Naive B cell (primary cell): Measurements from ENCODE around the gene TTC33. TPM values are rescaled to one million over a fixed set of nuclear protein-coding genes. Genes with fewer than 3 reads are reported as not detected.

Source experiments
- ATAC-seq, 2 donors: fragments of 150-1000 bp; cut with Tn5 transposase; 2 replicates each; pipeline ENCODE4 v1.10.0; 2021; ENCODE audit warnings: low read depth in 2 of 2, mild to moderate bottlenecking in 2 of 2, moderate library complexity in 2 of 2
- DNase-seq: peaks from one replicate; pipeline ENCODE4 v3.0.0; 2022
- H3K27ac Mint-ChIP-seq, 6 donors: one replicate each; pipeline ENCODE4 v1.8.0; 2020 to 2022; ENCODE audit warnings: mild to moderate bottlenecking in 6 of 6, mixed read lengths in 6 of 6, moderate library complexity in 5 of 6, inconsistent platforms in 2 of 6
- H3K27me3 Mint-ChIP-seq, 3 donors: one replicate each; pipeline ENCODE4 v1.8.0; 2021 to 2022; ENCODE audit warnings: mixed read lengths in 3 of 3, mild to moderate bottlenecking in 1 of 3
- H3K36me3 Mint-ChIP-seq, 2 donors: one replicate each; pipeline ENCODE4 v1.8.0; 2020 to 2022; ENCODE audit warnings: mixed read lengths in 2 of 2, inconsistent platforms in 1 of 2, mild to moderate bottlenecking in 1 of 2
- H3K4me1 Mint-ChIP-seq, 3 donors: one replicate each; pipeline ENCODE4 v1.8.0; 2020 to 2022; ENCODE audit warnings: mixed read lengths in 3 of 3, inconsistent platforms in 1 of 3, mild to moderate bottlenecking in 1 of 3, moderate library complexity in 1 of 3
- H3K4me3 Mint-ChIP-seq, 8 donors: one replicate each; pipeline ENCODE4 v1.8.0; 2020 to 2022; ENCODE audit warnings: mild to moderate bottlenecking in 8 of 8, mixed read lengths in 8 of 8, moderate library complexity in 8 of 8, inconsistent platforms in 2 of 8
- H3K9me3 Mint-ChIP-seq, 7 donors: one replicate each; pipeline ENCODE4 v1.8.0; 2020 to 2022; ENCODE audit warnings: mixed read lengths in 7 of 7, mild to moderate bottlenecking in 5 of 7, inconsistent platforms in 2 of 7, moderate library complexity in 1 of 7
- polyA plus RNA-seq, 6 donors: library from polyadenylated mRNA; unstranded; fragments of 300-500 nt; fragmentation: Illumina TruSeq; gene quantifications; one replicate each; pipeline ENCODE4 v1.2.3, GENCODE V29; 2021; ENCODE audit warnings: low read depth in 6 of 6

TTC33 gene
- polyA plus RNA-seq, 6 donors from 2014 or later: 14.6 to 21.6 (median 18.9) TPM

DNA sequence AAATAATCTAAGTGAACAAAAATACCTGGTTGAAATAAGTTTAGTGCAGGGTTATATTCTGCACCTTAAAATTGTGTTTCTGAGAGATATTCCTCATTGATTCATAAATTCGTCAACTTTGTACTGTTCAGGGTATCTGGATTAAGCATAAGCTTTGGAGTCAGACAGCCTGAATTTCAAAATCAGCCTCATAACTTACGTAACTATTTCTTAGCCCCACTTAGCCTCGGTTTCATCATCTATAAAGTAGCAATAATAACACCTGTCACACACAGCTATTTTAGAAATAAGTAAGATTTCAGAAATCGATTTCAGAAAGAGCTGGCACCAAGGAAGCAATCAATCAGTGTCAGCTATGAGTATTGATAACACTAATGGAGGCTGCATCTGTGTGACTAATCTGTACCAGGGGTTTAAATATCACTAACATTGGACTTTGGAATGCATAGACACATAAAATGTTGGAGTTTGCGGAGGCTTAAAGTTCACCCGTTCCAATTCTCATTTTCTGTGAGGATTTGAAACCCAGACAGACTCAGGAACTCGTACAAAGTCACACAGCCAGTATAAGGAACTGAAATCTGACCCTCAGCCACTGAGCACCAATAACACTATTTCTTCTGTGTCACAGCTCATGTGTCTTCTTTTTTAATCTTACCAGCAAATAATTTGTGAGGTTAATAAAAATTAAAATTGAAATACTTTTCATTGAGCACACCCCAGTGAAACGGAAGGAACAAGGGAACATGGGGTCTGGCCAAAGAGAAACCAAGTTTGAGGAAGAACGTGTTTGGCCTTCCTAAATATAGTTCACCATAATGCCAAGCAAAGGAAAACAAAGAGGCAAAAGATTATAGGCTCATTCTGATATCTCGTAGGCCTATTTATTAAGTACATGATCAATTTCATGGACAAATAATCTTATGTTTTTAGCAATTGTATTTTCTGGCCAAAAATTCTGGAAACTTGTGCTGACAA, 270.5 kb downstream of the TTC33 start:
- H3K27me3 Mint-ChIP-seq: no peaks in the 10 kb centered on the region
- no peaks in the 10 kb centered on the region for H3K36me3 Mint-ChIP-seq
- H3K9me3 Mint-ChIP-seq: no peaks in the 10 kb centered on the region
- peak overlapping the region; percentile 16 to 87 (median 53) for H3K4me3 Mint-ChIP-seq
- ATAC-seq: peak; percentile 51
- H3K4me1 Mint-ChIP-seq: peaks cover 43 to 61% (median 47%) of the 10 kb centered on the region in 3 donors
- peak; percentile 43 for DNase-seq
- H3K27ac Mint-ChIP-seq: peak overlapping the region; percentile 22 to 94 (median 90)

DNA sequence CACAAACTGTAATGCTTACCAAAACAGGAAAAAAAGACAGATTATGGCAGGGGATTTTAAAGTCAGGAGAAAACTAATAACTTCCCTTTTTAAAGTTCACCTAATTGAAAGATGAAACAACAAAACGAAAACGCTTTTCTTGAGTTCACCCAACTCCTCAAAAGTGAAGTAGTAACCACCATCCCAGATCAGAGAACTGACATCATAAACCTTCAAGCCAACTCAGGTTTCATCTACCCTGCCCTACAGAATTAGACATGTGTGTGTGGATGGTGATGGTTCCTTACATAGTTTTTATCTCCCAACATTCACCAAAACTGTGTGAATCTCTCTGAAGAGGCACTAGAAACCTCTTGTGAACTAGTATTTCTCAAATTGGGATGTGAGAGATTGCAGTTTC, 271.3 kb downstream of the TTC33 start:
- DNase-seq (peak; percentile 43), ATAC-seq (peak; percentile 53 to 60)
- Mint-ChIP-seq H3K4me1 (peaks cover 42 to 60% (median 47%) of the 10 kb centered on the region in 3 donors), H3K27me3 (no peaks in the 10 kb centered on the region), H3K4me3 (peak overlapping the region; percentile 30 to 87 (median 48)), H3K9me3 (no peaks in the 10 kb centered on the region), H3K27ac (peak overlapping the region; percentile 56 to 94 (median 86)), H3K36me3 (no peaks in the 10 kb centered on the region)

- Mint-ChIP-seq H3K36me3 (no peaks in the 10 kb centered on the region), H3K27ac (peak overlapping the region in 2 of 6 donors; percentile 30 to 88)
Observed at GRCh38 chr5:40483316-40483715, 272.4 kb downstream of the TTC33 start.

GRCh38 chr5:40481241-40481640, 274.5 kb downstream of the TTC33 start:
- DNase-seq: no peak
- Mint-ChIP-seq H3K36me3 (no peaks in the 10 kb centered on the region), H3K9me3 (no peaks in the 10 kb centered on the region), H3K27ac (no peak overlapping the region), H3K4me3 (no peak overlapping the region), H3K4me1 (peaks cover 26 to 29% (median 28%) of the 10 kb centered on the region in 3 donors), H3K27me3 (peaks cover 0 to 1% (median 0%) of the 10 kb centered on the region in 3 donors)
- no peak for ATAC-seq

More at GRCh38 chr5:40483316-40483715, 272.4 kb downstream of the TTC33 start:
- no peaks in the 10 kb centered on the region for H3K9me3 Mint-ChIP-seq
- H3K4me1 Mint-ChIP-seq: peaks cover 42 to 50% (median 42%) of the 10 kb centered on the region in 3 donors
- no peak overlapping the region for H3K4me3 Mint-ChIP-seq
- H3K27me3 Mint-ChIP-seq: no peaks in the 10 kb centered on the region
- ATAC-seq (no peak), DNase-seq (no peak)

GRCh38 chr5:40480392-40480791, 275.4 kb downstream of the TTC33 start:
- Mint-ChIP-seq H3K4me1 (peaks cover 20 to 22% (median 20%) of the 10 kb centered on the region in 3 donors), H3K4me3 (no peak overlapping the region), H3K36me3 (no peaks in the 10 kb centered on the region), H3K9me3 (no peaks in the 10 kb centered on the region), H3K27me3 (peaks cover 0 to 8% (median 0%) of the 10 kb centered on the region in 3 donors), H3K27ac (peak overlapping the region in 1 of 6 donors; percentile 88)
- ATAC-seq (no peak), DNase-seq (no peak)

- Mint-ChIP-seq H3K36me3 (no peaks in the 10 kb centered on the region), H3K4me1 (peaks cover 16 to 17% (median 16%) of the 10 kb centered on the region in 3 donors), H3K27me3 (peaks cover 0 to 8% (median 0%) of the 10 kb centered on the region in 3 donors), H3K9me3 (no peaks in the 10 kb centered on the region), H3K27ac (no peak overlapping the region), H3K4me3 (no peak overlapping the region)
- DNase-seq (no peak), ATAC-seq (no peak)
Observed at GRCh38 chr5:40479939-40480338, 275.8 kb downstream of the TTC33 start.

DNA sequence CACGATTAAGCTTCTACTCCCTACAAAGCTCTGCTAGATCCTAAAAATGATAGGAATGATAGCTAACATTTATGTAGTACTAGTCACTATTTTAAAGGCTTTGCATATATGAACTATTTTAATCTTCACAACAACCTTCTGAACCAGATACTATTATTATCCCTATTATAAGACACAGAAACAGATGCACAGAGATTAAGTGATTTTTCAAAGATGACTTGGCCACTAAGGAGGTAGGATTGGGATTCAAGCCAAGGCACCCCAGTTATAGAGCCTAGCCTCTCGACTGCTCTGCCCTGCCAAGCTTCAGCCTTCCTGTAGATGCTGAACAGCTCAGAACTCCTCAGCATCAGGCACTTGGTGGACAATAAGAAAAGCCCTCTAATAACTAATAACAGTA, 277.0 kb downstream of the TTC33 start:
- DNase-seq (no peak), ATAC-seq (no peak)
- no peak overlapping the region for H3K4me3 Mint-ChIP-seq
- H3K27me3 Mint-ChIP-seq: peaks cover 0 to 8% (median 0%) of the 10 kb centered on the region in 3 donors
- peak overlapping the region in 1 of 6 donors; percentile 16 for H3K27ac Mint-ChIP-seq
- no peaks in the 10 kb centered on the region for H3K9me3 Mint-ChIP-seq
- no peaks in the 10 kb centered on the region for H3K36me3 Mint-ChIP-seq
- peaks cover 4 to 5% (median 4%) of the 10 kb centered on the region in 3 donors for H3K4me1 Mint-ChIP-seq

DNA sequence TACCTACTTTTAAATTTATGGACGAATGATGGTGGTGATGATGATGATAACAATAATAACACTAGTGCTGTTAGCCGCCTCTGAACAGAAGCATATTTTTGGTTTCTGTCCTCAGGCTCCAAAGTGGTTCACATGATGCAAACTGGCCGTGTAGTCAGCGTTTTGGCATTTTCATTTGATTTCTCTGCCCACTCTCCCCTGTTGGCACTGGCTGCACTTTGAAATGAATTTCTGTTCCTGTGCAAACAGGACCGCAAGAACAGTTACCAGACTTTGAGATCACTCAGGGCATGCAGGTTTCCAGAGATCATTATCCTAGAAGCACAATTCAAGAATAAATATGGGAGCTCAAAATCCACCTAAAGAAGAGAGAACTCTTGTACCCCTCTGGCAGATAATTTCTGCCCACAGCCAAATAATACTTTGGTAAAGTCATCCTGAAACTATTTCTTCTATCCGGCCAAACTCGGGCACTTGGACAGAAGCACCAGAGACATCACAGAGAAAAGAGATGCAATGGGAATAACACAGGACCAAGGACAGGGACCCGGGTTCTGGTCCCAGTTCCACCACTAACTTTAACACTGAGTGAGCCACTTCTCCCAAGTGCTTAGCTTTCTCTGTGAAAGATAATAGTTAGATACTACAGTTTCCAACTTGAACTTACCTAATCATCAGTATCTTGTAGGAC, 277.8 kb downstream of the TTC33 start:
- H3K9me3 Mint-ChIP-seq: peaks cover 0 to 5% (median 0%) of the 10 kb centered on the region in 7 donors

GRCh38 chr5:40475561-40475960, 280.2 kb downstream of the TTC33 start:
- H3K9me3 Mint-ChIP-seq: peaks cover 0 to 5% (median 0%) of the 10 kb centered on the region in 7 donors
- no peaks in the 10 kb centered on the region for H3K36me3 Mint-ChIP-seq
- ATAC-seq: no peak
- H3K4me1 Mint-ChIP-seq: no peaks in the 10 kb centered on the region
- DNase-seq: no peak
- H3K4me3 Mint-ChIP-seq: no peak overlapping the region
- peaks cover 0 to 8% (median 0%) of the 10 kb centered on the region in 3 donors for H3K27me3 Mint-ChIP-seq
- H3K27ac Mint-ChIP-seq: no peak overlapping the region

More for the DNA sequence above, 277.8 kb downstream of the TTC33 start:
- DNase-seq (no peak), ATAC-seq (no peak)
- H3K4me1 Mint-ChIP-seq: no peaks in the 10 kb centered on the region
- H3K27me3 Mint-ChIP-seq: peaks cover 0 to 8% (median 0%) of the 10 kb centered on the region in 3 donors
- peak overlapping the region in 1 of 6 donors; percentile 18 for H3K27ac Mint-ChIP-seq
- no peaks in the 10 kb centered on the region for H3K36me3 Mint-ChIP-seq
- H3K4me3 Mint-ChIP-seq: no peak overlapping the region

DNA sequence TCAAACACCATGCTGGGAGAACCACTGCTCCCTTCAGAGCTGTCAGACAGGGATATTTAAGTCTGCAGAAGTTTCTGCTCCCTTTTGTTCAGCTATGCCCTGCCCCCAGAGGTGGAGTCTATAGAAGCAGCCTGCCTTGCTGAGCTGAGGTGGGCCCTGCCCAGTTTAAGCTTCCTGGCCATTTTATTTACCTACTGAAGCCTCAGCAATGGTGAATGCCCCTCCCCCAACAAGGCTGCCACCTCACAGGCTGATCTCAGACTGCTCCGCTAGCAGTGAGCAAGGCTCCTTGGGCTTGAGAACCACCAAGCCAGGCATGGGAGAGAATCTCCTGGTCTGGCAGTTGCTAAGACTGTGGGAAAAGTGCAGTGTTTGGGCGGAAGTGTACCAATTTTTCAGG, 281.5 kb downstream of the TTC33 start:
- DNase-seq (no peak), ATAC-seq (no peak)
- no peaks in the 10 kb centered on the region for H3K4me1 Mint-ChIP-seq
- H3K4me3 Mint-ChIP-seq: no peak overlapping the region
- no peaks in the 10 kb centered on the region for H3K36me3 Mint-ChIP-seq
- peaks cover 0 to 8% (median 0%) of the 10 kb centered on the region in 3 donors for H3K27me3 Mint-ChIP-seq
- peaks cover 0 to 5% (median 2%) of the 10 kb centered on the region in 7 donors for H3K9me3 Mint-ChIP-seq
- H3K27ac Mint-ChIP-seq: no peak overlapping the region

DNA sequence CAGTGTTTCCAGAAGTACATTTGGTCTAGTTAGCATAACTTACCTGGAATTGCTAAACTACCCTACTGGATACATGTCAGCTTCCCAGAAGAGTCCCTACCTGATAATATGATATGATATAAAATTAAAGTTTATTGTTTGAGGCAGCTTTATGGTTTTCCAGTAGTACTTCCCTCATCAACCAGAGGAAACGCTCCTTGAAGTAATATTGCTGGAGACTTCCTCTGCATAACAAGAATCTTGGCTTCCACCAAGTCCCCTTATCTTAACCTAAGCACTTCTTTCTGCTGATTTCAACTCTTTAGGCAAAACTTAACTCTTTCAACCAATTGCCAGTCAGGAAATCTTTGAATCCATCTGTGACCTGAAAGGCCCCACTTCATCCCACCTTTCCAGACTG, 290.3 kb downstream of the TTC33 start:
- Mint-ChIP-seq H3K9me3 (peaks cover 0 to 17% (median 13%) of the 10 kb centered on the region in 7 donors), H3K36me3 (peaks cover 2 to 5% of the 10 kb centered on the region in 2 donors), H3K27ac (no peak overlapping the region), H3K4me1 (no peaks in the 10 kb centered on the region), H3K27me3 (no peaks in the 10 kb centered on the region), H3K4me3 (no peak overlapping the region)
- ATAC-seq (no peak), DNase-seq (no peak)

- Mint-ChIP-seq H3K4me1 (no peaks in the 10 kb centered on the region), H3K4me3 (no peak overlapping the region), H3K27ac (no peak overlapping the region), H3K36me3 (peaks cover 7 to 8% of the 10 kb centered on the region in 2 donors), H3K27me3 (no peaks in the 10 kb centered on the region), H3K9me3 (peaks cover 0 to 22% (median 15%) of the 10 kb centered on the region in 7 donors)
- no peak for ATAC-seq
- DNase-seq: no peak
Observed at GRCh38 chr5:40464511-40464910, 291.2 kb downstream of the TTC33 start.
